ENCODE data around the gene RPL37. TPM values are rescaled to one million over a fixed set of nuclear protein-coding genes. Genes with fewer than 3 reads are reported as not detected.
A peak's percentile ranks its signal among the peaks of the same experiment; 100 is the strongest.
"Not testable (repeated sequence)": the region's sequence is repeated elsewhere in the genome, so short reads cannot be mapped to it uniquely, and the experiment has no call there.

Gene RPL37
- total and polyA plus RNA-seq, 3 experiments from 2014 or later = 1,652 to 1,994 (median 1,731) TPM

- DNase-seq = no peak
- ChIA-PET CTCF (no interaction called here), POLR2A (no interaction called here)
- H3K27me3 Mint-ChIP-seq = peaks cover 0 to 2% of the 10 kb centered on the region in 2 donors
- peaks cover 18 to 39% (median 31%) of the 10 kb centered on the region in 3 donors for H3K4me1 Mint-ChIP-seq
- Histone ChIP-seq H3K9me3 (ENCODE audit: low read length) (no peaks in the 10 kb centered on the region), H3K4me3 (ENCODE audit: low read length) (no peak overlapping the region), H3K27ac (ENCODE audit: low read depth, low read length) (no peak overlapping the region), H3K36me3 (ENCODE audit: insufficient read depth, low read length) (peaks cover 36% of the 10 kb centered on the region), H3K27me3 (ENCODE audit: insufficient read depth, low read length, poor library complexity, severe bottlenecking) (no peaks in the 10 kb centered on the region), H3K4me1 (ENCODE audit: insufficient read depth, low read length) (peaks cover under 1% of the 10 kb centered on the region)
- H3K36me3 Mint-ChIP-seq = peaks cover under 1 to 55% (median 19%) of the 10 kb centered on the region in 3 donors
- no peaks in the 10 kb centered on the region for H3K9me3 Mint-ChIP-seq
- no peak overlapping the region for H3K27ac Mint-ChIP-seq
- peak overlapping the region in 1 of 7 donors; percentile 10 for H3K4me3 Mint-ChIP-seq
Observed at GRCh38 chr5:40826489-40827187, 8.4 kb downstream of the RPL37 start.

DNA sequence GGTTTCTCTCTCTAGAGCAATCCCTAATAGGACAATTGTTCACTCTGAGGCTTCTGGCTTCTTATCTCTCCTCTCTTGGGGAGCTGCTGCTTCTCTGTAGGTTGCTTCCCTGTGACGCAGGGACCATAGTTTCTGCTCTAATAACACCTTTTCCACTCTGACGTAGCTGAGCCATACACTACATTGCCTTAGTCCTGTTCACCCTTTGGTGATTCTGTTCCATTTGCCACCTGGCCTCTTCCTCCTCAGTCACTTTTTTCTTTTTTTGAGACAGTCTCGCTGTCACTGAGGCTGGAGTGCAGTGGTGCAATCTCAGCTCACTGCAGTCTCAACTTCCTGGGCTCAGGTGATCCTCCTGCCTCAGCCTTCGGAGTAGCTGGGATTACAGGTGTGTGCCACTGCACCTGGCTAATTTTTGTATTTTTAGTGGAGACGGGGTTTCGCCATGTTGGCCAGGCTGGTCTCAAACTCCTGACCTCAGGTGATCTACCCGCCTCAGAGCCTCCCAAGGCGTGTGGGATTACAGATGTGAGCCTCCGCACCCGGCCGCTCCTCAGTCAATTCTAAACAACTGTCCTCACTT, 9.5 kb downstream of the RPL37 start:
- peaks cover 25% of the 10 kb centered on the region for H3K36me3 ChIP-seq (ENCODE audit: insufficient read depth, low read length)
- H3K4me3 ChIP-seq (ENCODE audit: low read length); POLR2A ChIA-PET; H3K4me1 ChIP-seq (ENCODE audit: insufficient read depth, low read length); H3K4me3 Mint-ChIP-seq; H3K27ac ChIP-seq (ENCODE audit: low read depth, low read length); H3K9me3 Mint-ChIP-seq; H3K27me3 ChIP-seq (ENCODE audit: insufficient read depth, low read length, poor library complexity, severe bottlenecking); H3K27me3 Mint-ChIP-seq; DNase-seq; H3K9me3 ChIP-seq (ENCODE audit: low read length); CTCF ChIA-PET: not testable (repeated sequence)
- peaks cover 18 to 33% (median 26%) of the 10 kb centered on the region in 3 donors for H3K4me1 Mint-ChIP-seq
- peaks cover 0 to 44% (median 17%) of the 10 kb centered on the region in 3 donors for H3K36me3 Mint-ChIP-seq
- H3K27ac Mint-ChIP-seq = peak overlapping the region in 2 of 8 donors; percentile 58 to 63

DNA sequence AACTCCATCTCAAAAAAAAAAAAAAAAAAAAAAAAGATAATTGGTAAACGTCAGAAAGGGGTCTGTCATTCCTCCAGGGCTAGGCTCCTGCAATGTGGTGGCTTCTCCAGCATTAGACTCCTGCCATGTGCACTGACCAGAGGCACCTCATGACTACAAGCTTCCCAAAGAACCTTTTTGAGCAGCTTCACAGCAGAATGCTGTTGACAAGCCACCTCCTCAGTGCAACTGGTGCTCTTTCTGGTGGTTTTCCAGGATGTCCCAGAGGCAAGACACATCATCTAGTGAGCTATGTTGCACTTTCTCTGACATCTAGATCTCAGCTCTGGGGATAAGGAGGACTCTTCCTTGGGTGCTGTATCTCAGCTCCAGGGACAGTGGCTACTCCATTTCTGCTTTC, 11.6 kb downstream of the RPL37 start:
- H3K27ac ChIP-seq (ENCODE audit: low read depth, low read length) = no peak overlapping the region
- H3K4me3 Mint-ChIP-seq = no peak overlapping the region
- H3K9me3 ChIP-seq (ENCODE audit: low read length) = no peaks in the 10 kb centered on the region
- POLR2A ChIA-PET = interaction anchor here (0.7 to 1.4 kb wide), 2 partner anchors 11 to 20 kb away, joined by 5 to 7 read pairs; no protein-coding TSS in a partner anchor
- peaks cover 0 to 2% of the 10 kb centered on the region in 2 donors for H3K27me3 Mint-ChIP-seq
- no peaks in the 10 kb centered on the region for H3K9me3 Mint-ChIP-seq
- H3K27me3 ChIP-seq (ENCODE audit: insufficient read depth, low read length, poor library complexity, severe bottlenecking) = no peaks in the 10 kb centered on the region
- H3K4me1 ChIP-seq (ENCODE audit: insufficient read depth, low read length) = no peaks in the 10 kb centered on the region
- DNase-seq = no peak
- H3K27ac Mint-ChIP-seq = peak overlapping the region in 2 of 8 donors; percentile 13 to 35
- peaks cover 7 to 14% (median 12%) of the 10 kb centered on the region in 3 donors for H3K4me1 Mint-ChIP-seq
- peaks cover 14% of the 10 kb centered on the region for H3K36me3 ChIP-seq (ENCODE audit: insufficient read depth, low read length)
- CTCF ChIA-PET = no interaction called here
- H3K4me3 ChIP-seq (ENCODE audit: low read length) = no peak overlapping the region
- H3K36me3 Mint-ChIP-seq = peaks cover 0 to 23% (median 8%) of the 10 kb centered on the region in 3 donors

- Mint-ChIP-seq H3K27me3 (no peaks in the 10 kb centered on the region), H3K36me3 (peaks cover 0 to 5% (median 0%) of the 10 kb centered on the region in 3 donors), H3K27ac (no peak overlapping the region), H3K4me3 (no peak overlapping the region), H3K4me1 (no peaks in the 10 kb centered on the region), H3K9me3 (no peaks in the 10 kb centered on the region)
- Histone ChIP-seq H3K27ac (ENCODE audit: low read depth, low read length) (no peak overlapping the region), H3K4me3 (ENCODE audit: low read length) (no peak overlapping the region), H3K9me3 (ENCODE audit: low read length) (no peaks in the 10 kb centered on the region), H3K36me3 (ENCODE audit: insufficient read depth, low read length) (no peaks in the 10 kb centered on the region), H3K4me1 (ENCODE audit: insufficient read depth, low read length) (no peaks in the 10 kb centered on the region), H3K27me3 (ENCODE audit: insufficient read depth, low read length, poor library complexity, severe bottlenecking) (no peaks in the 10 kb centered on the region)
- ChIA-PET CTCF (no interaction called here), POLR2A (interaction anchor here (0.7 kb wide), 1 partner anchor 22 kb away, joined by 3 read pairs; the partner anchor contains the start of gene RPL37)
- DNase-seq = no peak
Observed at GRCh38 chr5:40813698-40814281, 21.2 kb downstream of the RPL37 start.

DNA sequence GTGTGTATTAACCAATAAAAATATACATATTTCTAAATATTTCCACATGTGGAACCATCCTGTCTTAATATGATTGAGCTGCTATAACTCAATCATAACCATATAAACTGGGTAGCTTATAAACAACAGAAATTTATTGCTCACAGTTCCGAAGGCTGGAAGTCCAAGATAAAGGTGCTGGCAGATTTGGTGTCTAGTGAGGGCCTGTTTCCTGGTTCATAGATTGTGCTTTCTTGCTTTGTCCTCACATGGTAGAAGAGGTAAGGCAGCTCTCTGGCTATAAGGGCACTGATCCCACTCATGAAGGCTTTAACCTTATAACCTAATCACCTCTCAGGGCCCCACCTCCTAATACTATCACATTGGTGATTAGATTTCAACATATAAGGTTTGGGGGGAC, 22.9 kb downstream of the RPL37 start:
- Histone ChIP-seq H3K4me3 (ENCODE audit: low read length) (no peak overlapping the region), H3K27ac (ENCODE audit: low read depth, low read length) (no peak overlapping the region), H3K4me1 (ENCODE audit: insufficient read depth, low read length) (no peaks in the 10 kb centered on the region), H3K36me3 (ENCODE audit: insufficient read depth, low read length) (no peaks in the 10 kb centered on the region), H3K27me3 (ENCODE audit: insufficient read depth, low read length, poor library complexity, severe bottlenecking) (no peaks in the 10 kb centered on the region), H3K9me3 (ENCODE audit: low read length) (no peaks in the 10 kb centered on the region)
- Mint-ChIP-seq H3K27ac (no peak overlapping the region), H3K4me1 (peaks cover 0 to 8% (median 7%) of the 10 kb centered on the region in 3 donors), H3K4me3 (no peak overlapping the region), H3K27me3 (no peaks in the 10 kb centered on the region), H3K9me3 (no peaks in the 10 kb centered on the region), H3K36me3 (no peaks in the 10 kb centered on the region)
- CTCF ChIA-PET = no interaction called here
- DNase-seq = no peak
- POLR2A ChIA-PET = interaction anchor here (0.5 kb wide), 1 partner anchor 9 kb away, joined by 3 read pairs; no protein-coding TSS in a partner anchor

GRCh38 chr5:40801771-40802562, 33.1 kb downstream of the RPL37 start:
- CTCF ChIA-PET = interaction anchor here (1.4 kb wide), 1 partner anchor 47 kb away, joined by 3 read pairs; the partner anchor contains the start of gene TTC33
- POLR2A ChIA-PET = no interaction called here
- no peaks in the 10 kb centered on the region for H3K27me3 Mint-ChIP-seq

GRCh38 chr5:40799258-40799657, 35.8 kb downstream of the RPL37 start:
- H3K4me3 Mint-ChIP-seq = peak overlapping the region; percentile 42 to 98 (median 94)
- DNase-seq = no peak
- peaks cover 22% of the 10 kb centered on the region for H3K4me1 ChIP-seq (ENCODE audit: insufficient read depth, low read length)
- H3K4me3 ChIP-seq (ENCODE audit: low read length) = no peak overlapping the region
- no peaks in the 10 kb centered on the region for H3K27me3 ChIP-seq (ENCODE audit: insufficient read depth, low read length, poor library complexity, severe bottlenecking)
- POLR2A ChIA-PET = interaction anchor here (0.5 to 0.6 kb wide), 2 partner anchors 1075 to 1719 kb away, joined by 3 read pairs; no protein-coding TSS in a partner anchor
- CTCF ChIA-PET = interaction anchor here (1.1 kb wide), 1 partner anchor 45 kb away, joined by 3 read pairs; no protein-coding TSS in a partner anchor
- no peaks in the 10 kb centered on the region for H3K9me3 ChIP-seq (ENCODE audit: low read length)
- peaks cover 37 to 43% (median 39%) of the 10 kb centered on the region in 3 donors for H3K4me1 Mint-ChIP-seq
- H3K9me3 Mint-ChIP-seq = no peaks in the 10 kb centered on the region
- H3K27ac Mint-ChIP-seq = peak overlapping the region in 6 of 8 donors; percentile 29 to 96 (median 88)
- H3K36me3 ChIP-seq (ENCODE audit: insufficient read depth, low read length) = no peaks in the 10 kb centered on the region
- no peaks in the 10 kb centered on the region for H3K27me3 Mint-ChIP-seq
- H3K36me3 Mint-ChIP-seq = peaks cover 0 to 20% (median 1%) of the 10 kb centered on the region in 3 donors
- H3K27ac ChIP-seq (ENCODE audit: low read depth, low read length) = peak overlapping the region; percentile 88

More at GRCh38 chr5:40801771-40802562, 33.1 kb downstream of the RPL37 start:
- Histone ChIP-seq H3K27ac (ENCODE audit: low read depth, low read length) (peak overlapping the region; percentile 58), H3K27me3 (ENCODE audit: insufficient read depth, low read length, poor library complexity, severe bottlenecking) (no peaks in the 10 kb centered on the region), H3K36me3 (ENCODE audit: insufficient read depth, low read length) (no peaks in the 10 kb centered on the region), H3K4me1 (ENCODE audit: insufficient read depth, low read length) (peaks cover 11% of the 10 kb centered on the region), H3K9me3 (ENCODE audit: low read length) (no peaks in the 10 kb centered on the region), H3K4me3 (ENCODE audit: low read length) (no peak overlapping the region)
- Mint-ChIP-seq H3K27ac (peak overlapping the region in 2 of 8 donors; percentile 40 to 54), H3K4me3 (peak overlapping the region in 1 of 7 donors; percentile 78), H3K36me3 (peaks cover 0 to 6% (median 0%) of the 10 kb centered on the region in 3 donors), H3K9me3 (no peaks in the 10 kb centered on the region), H3K4me1 (peaks cover 12 to 16% (median 14%) of the 10 kb centered on the region in 3 donors)
- DNase-seq = no peak
